Stimulated activated CD4-positive, alpha-beta T cell treated with anti-CD3 and anti-CD28 coated beads, Interleukin-1b, Interleukin-23, amount 100 ng/mL, for 4 hours (primary cell): ENCODE data around the gene TDRD9.

Source experiments
- DNase-seq, 2 donors: peaks; one replicate each; pipeline ENCODE4 v3.0.0-alpha.2; 2020; ENCODE audit warnings: low read depth in 2 of 2

TDRD9 gene

DNA sequence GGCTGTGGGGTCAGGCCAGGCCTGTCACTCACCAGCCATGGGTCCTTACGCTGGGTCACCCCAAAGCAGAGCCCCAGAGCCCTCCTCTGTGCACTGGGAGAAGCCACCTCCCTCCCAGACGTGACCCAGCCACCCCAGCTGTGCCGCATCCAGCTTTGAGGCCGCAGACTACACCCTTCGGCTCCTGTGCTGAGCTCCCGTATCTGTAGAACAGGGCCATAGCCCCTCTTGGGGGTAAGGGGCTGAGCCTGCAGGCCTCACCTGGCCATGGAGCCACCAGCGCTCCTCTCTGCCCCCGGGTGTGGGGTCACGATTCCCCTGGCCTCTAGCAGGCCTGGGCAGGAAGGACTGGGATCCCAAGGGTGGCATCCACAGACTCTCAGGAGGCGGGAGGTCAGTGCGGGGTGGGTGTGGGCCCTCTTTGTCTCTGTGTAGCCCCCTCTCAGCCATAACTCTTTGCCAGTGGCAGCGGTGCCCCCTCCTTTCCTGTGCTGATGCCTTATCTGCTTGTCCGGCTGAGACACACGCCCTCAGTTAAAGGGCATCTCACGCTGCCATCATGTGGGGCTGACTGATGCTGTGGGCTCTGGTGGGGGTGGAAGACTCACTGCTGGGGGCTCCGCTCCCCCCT, 173.5 kb downstream of the TDRD9 start:
- no peak for DNase-seq
